GM21825 (cell line): Measurements from ENCODE around the gene SLC38A8.
A peak's percentile ranks its signal among the peaks of the same experiment; 100 is the strongest.

ENCODE experiments used
- ATAC-seq: cut with Tn5 transposase; IDR thresholded peaks from one replicate; pipeline ENCODE4 v1.9.1; 2021; ENCODE audit warnings: mild to moderate bottlenecking, moderate library complexity; ENCODE audit not compliant: unreplicated experiment

SLC38A8 gene

GRCh38 chr16:84042308-84042878 is at the start of gene SLC38A8:
SLC38A8 (minus strand) TSS chr16:84042795; CDS start chr16:84042157, 638 bp downstream.
- ATAC-seq = no peak

- no peak for ATAC-seq
Observed at GRCh38 chr16:84091460-84091859, 48.9 kb upstream of the SLC38A8 start.

- ATAC-seq = no peak
Observed at GRCh38 chr16:84090211-84090610, 47.6 kb upstream of the SLC38A8 start.

- peak; percentile 79 for ATAC-seq
Observed at GRCh38 chr16:84088695-84089395, 46.2 kb upstream of the SLC38A8 start.

GRCh38 chr16:84087466-84088151 is 45.0 kb upstream of the SLC38A8 start:
- no peak for ATAC-seq

DNA sequence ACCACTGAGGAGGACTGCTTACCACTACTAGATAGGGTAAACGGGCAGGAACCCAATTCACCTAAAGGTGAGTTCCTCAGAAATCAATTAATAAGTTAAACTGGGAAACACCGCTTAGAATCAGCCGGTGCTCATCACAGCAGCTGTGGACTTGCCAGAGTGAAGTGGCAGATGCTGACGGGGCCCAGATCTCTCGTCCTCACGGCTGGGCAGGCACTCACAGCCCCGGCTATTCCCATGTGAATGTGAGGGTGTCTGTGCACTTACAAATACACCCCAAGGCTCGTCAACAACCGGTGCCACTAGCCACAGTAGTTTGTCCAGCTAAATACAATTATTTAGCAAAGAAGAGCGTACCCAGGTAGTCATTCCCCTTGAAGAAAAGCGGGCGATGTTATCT is 44.4 kb upstream of the SLC38A8 start:
- no peak for ATAC-seq

- no peak for ATAC-seq
Observed at GRCh38 chr16:84086341-84086740, 43.7 kb upstream of the SLC38A8 start.

DNA sequence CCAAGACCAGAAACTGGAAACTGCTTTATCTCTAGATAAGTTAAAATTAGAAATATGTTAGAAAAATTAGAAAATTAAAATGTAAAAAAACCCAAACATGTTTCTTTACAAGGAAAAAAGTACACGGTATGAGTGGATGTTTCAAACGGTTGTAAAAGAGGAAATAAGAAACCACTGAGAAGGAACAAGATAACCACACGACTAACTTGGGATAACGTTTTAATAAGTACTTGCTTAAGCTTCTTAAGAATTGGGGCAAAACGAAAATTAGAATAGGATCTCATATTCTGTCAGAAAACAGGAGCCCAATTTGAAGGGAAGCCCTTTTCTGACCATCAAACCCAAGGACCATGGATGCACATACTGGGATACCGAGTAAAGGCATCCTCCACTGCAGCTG is 43.2 kb upstream of the SLC38A8 start:
- no peak for ATAC-seq

GRCh38 chr16:84085271-84085667 is 42.7 kb upstream of the SLC38A8 start:
- ATAC-seq = no peak

DNA sequence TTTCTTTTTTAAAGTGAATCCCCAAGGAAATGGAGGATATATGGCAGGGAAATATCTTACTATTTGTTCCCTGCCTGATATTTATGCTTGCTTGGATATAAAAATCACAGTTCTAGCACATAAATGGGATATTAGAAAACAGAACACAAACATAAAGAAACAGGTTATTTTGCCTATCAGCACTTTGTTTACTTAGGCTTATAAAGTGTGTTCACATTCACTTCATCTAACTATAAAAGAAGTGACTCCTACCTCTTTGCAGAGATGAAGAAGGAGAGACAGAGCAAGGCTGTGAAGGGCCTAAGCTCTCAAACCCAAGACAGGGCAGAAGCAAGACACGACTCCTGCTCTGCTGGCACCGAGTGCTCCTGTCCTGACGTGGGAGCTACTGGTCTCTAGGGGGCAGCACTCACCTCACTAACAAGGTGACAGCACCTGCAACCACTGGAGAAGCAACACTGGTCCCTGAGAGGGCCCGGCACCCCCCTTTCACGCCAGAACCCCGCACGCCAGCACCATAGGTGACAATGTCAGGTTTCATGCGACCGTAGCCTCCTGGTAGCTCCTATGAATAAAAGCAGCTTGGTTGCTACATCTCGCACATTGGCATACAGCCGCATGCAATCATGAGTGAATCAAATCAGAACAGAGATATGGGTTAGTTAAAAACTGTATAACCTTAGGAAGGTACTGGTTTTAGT is 42.1 kb upstream of the SLC38A8 start:
- ATAC-seq = peak; percentile 44

- ATAC-seq = no peak
Observed at GRCh38 chr16:84082835-84083569, 40.4 kb upstream of the SLC38A8 start.

DNA sequence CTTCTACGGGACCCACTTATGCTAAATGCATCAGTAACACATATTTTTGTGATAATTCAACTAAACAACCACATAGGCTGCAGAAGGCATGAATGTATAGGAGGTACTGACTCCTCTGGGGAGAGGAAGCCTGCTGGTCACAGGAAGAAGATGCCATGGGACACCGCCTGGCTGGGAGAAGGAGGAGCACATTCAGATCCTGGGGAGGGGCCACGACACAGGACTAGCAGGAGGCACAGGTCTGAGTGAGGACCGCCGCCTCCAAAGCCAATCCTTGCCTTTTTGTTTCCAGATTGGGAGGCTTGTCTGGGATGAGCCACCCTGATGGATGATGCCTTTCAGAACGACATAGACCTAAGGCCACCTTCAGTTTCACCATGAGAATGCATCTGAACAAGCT is 39.5 kb upstream of the SLC38A8 start:
- ATAC-seq = no peak

- no peak for ATAC-seq
Observed at GRCh38 chr16:84081446-84081989, 38.9 kb upstream of the SLC38A8 start.

DNA sequence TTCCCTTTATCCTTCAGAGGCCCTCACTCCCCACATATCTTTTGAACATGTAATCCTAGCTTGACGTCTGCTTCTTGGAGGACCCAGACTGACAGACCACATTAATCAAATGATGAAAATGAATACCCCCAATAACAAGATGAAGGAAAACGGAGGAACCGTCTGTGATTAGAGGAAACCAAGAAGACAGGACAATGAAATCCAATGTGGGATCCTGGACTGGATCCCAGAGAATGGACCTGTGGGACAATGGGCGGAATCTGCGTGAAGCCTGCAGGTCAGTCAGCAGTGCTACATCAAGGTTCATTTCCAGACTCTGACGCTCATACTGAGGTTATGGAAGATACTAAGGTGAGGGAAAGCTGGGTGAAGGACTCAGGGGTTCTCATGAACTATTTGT is 38.2 kb upstream of the SLC38A8 start:
- no peak for ATAC-seq

GRCh38 chr16:84080378-84080777 is 37.8 kb upstream of the SLC38A8 start:
- no peak for ATAC-seq

GRCh38 chr16:84079664-84080063 is 37.1 kb upstream of the SLC38A8 start:
- no peak for ATAC-seq

GRCh38 chr16:84075376-84075775 is 32.8 kb upstream of the SLC38A8 start:
- no peak for ATAC-seq

GRCh38 chr16:84074721-84075120 is 32.1 kb upstream of the SLC38A8 start:
- no peak for ATAC-seq

- ATAC-seq = no peak
Observed at GRCh38 chr16:84072014-84072413, 29.4 kb upstream of the SLC38A8 start.

GRCh38 chr16:84071121-84071520 is 28.5 kb upstream of the SLC38A8 start:
- no peak for ATAC-seq

GRCh38 chr16:84069540-84069939 is 26.9 kb upstream of the SLC38A8 start:
- no peak for ATAC-seq
